ENCODE measurements around the gene EPPIN. TPM values are rescaled to one million over a fixed set of nuclear protein-coding genes. Genes with fewer than 3 reads are reported as not detected.

Gene EPPIN
- total RNA-seq, 2 experiments from 2014 or later = not detected

GRCh38 chr20:45503403-45503802 is 43.8 kb downstream of the EPPIN start:
- ChIA-PET CTCF (interaction anchor here (1.2 to 1.5 kb wide), 2 partner anchors 267 to 268 kb away, joined by 3 read pairs; no protein-coding TSS in a partner anchor), POLR2A (no interaction called here)
- DNase-seq = no peak
- H3K9me3 Mint-ChIP-seq (ENCODE audit: low read depth) = no peaks in the 10 kb centered on the region
- no peak overlapping the region for H3K4me3 Mint-ChIP-seq
- H3K4me1 Mint-ChIP-seq = peaks cover 12% of the 10 kb centered on the region
- no peak overlapping the region for H3K27ac Mint-ChIP-seq
- intact Hi-C loops (cut with DNase I, micrococcal nuclease) = no loop called here
- H3K27me3 Mint-ChIP-seq = peaks cover 36% of the 10 kb centered on the region
- no peaks in the 10 kb centered on the region for H3K36me3 Mint-ChIP-seq (ENCODE audit: low read depth)
- no peak for ATAC-seq

- DNase-seq = no peak
- Mint-ChIP-seq H3K27me3 (peaks cover 31% of the 10 kb centered on the region), H3K4me1 (peaks cover 7% of the 10 kb centered on the region), H3K9me3 (ENCODE audit: low read depth) (no peaks in the 10 kb centered on the region), H3K4me3 (no peak overlapping the region), H3K36me3 (ENCODE audit: low read depth) (no peaks in the 10 kb centered on the region), H3K27ac (no peak overlapping the region)
- POLR2A ChIA-PET = interaction anchor here (0.7 kb wide), 1 partner anchor 674 kb away, joined by 5 read pairs; no protein-coding TSS in a partner anchor
- CTCF ChIA-PET = interaction anchor here (0.8 to 1.2 kb wide), 6 partner anchors 35 to 268 kb away, joined by 3 to 4 read pairs (median 3); no protein-coding TSS in a partner anchor
- intact Hi-C loops (cut with DNase I, micrococcal nuclease) = no loop called here
- ATAC-seq = no peak
Observed at GRCh38 chr20:45502561-45502960, 44.6 kb downstream of the EPPIN start.

GRCh38 chr20:45501600-45501999 is 45.6 kb downstream of the EPPIN start:
- Mint-ChIP-seq H3K27me3 (peaks cover 32% of the 10 kb centered on the region), H3K9me3 (ENCODE audit: low read depth) (no peaks in the 10 kb centered on the region), H3K4me3 (no peak overlapping the region), H3K27ac (no peak overlapping the region), H3K36me3 (ENCODE audit: low read depth) (no peaks in the 10 kb centered on the region), H3K4me1 (no peaks in the 10 kb centered on the region)
- ATAC-seq (no peak), DNase-seq (no peak)
- ChIA-PET POLR2A (no interaction called here), CTCF (interaction anchor here (1.2 kb wide), 1 partner anchor 238 kb away, joined by 3 read pairs; no protein-coding TSS in a partner anchor)
- intact Hi-C loops (cut with DNase I, micrococcal nuclease) = no loop called here

- intact Hi-C loops (cut with DNase I, micrococcal nuclease) = no loop called here
- CTCF ChIA-PET = no interaction called here
- DNase-seq (no peak), ATAC-seq (no peak)
- Mint-ChIP-seq H3K27ac (no peak overlapping the region), H3K4me3 (no peak overlapping the region), H3K4me1 (no peaks in the 10 kb centered on the region), H3K9me3 (ENCODE audit: low read depth) (no peaks in the 10 kb centered on the region), H3K36me3 (ENCODE audit: low read depth) (no peaks in the 10 kb centered on the region), H3K27me3 (peaks cover 28% of the 10 kb centered on the region)
- POLR2A ChIA-PET = no interaction called here
Observed at GRCh38 chr20:45500022-45500421, 47.2 kb downstream of the EPPIN start.

- H3K9me3 Mint-ChIP-seq (ENCODE audit: low read depth) = no peaks in the 10 kb centered on the region
- POLR2A ChIA-PET = no interaction called here
Observed at GRCh38 chr20:45497971-45498494, 49.2 kb downstream of the EPPIN start.

DNA sequence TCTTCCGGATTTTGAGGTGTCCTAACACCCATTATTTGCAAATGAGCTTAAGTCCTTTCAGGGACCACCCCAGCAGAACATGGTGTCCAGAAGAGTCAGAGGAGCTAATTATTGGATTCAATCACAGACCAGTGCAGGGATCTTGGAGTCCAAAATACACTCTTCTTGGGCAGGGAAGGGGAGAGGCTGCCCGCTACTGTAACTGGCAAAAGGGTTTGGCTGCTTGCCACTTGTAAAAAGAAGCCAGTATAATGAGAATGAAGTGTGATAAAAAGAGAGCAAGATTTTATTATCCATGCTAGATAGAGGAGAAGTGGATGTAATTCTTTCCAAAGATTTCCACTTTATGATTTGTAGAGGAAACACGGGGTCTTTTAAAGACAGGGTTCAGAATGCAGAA is 51.0 kb downstream of the EPPIN start:
- intact Hi-C loops (cut with DNase I, micrococcal nuclease) = no loop called here
- Mint-ChIP-seq H3K9me3 (ENCODE audit: low read depth) (no peaks in the 10 kb centered on the region), H3K4me1 (no peaks in the 10 kb centered on the region), H3K27ac (no peak overlapping the region), H3K4me3 (no peak overlapping the region), H3K27me3 (peaks cover 17% of the 10 kb centered on the region), H3K36me3 (ENCODE audit: low read depth) (no peaks in the 10 kb centered on the region)
- POLR2A ChIA-PET = no interaction called here
- CTCF ChIA-PET = no interaction called here
- no peak for DNase-seq
- ATAC-seq = no peak

More at GRCh38 chr20:45497971-45498494, 49.2 kb downstream of the EPPIN start:
- H3K27me3 Mint-ChIP-seq = peaks cover 21% of the 10 kb centered on the region
- no peaks in the 10 kb centered on the region for H3K36me3 Mint-ChIP-seq (ENCODE audit: low read depth)
- ATAC-seq = no peak
- H3K4me3 Mint-ChIP-seq = no peak overlapping the region
- no peak for DNase-seq
- no peak overlapping the region for H3K27ac Mint-ChIP-seq
- intact Hi-C loops (cut with DNase I, micrococcal nuclease) = no loop called here
- H3K4me1 Mint-ChIP-seq = no peaks in the 10 kb centered on the region
- CTCF ChIA-PET = interaction anchor here (1.0 to 1.5 kb wide), 2 partner anchors 21 to 270 kb away, joined by 3 read pairs; no protein-coding TSS in a partner anchor

- intact Hi-C loops (cut with DNase I, micrococcal nuclease) = no loop called here
- Mint-ChIP-seq H3K27ac (no peak overlapping the region), H3K4me1 (no peaks in the 10 kb centered on the region), H3K9me3 (ENCODE audit: low read depth) (no peaks in the 10 kb centered on the region), H3K36me3 (ENCODE audit: low read depth) (no peaks in the 10 kb centered on the region), H3K27me3 (peaks cover 17% of the 10 kb centered on the region), H3K4me3 (no peak overlapping the region)
- ATAC-seq = no peak
- ChIA-PET CTCF (interaction anchor here (0.5 kb wide), 1 partner anchor 516 kb away, joined by 3 read pairs; no protein-coding TSS in a partner anchor), POLR2A (no interaction called here)
- no peak for DNase-seq
Observed at GRCh38 chr20:45495501-45495941, 51.7 kb downstream of the EPPIN start.

Other genes with a start within 250 kb of the EPPIN start
- gene RBPJL, start 240.6 kb downstream of the EPPIN start, total RNA-seq = not detected
- under 1 TPM; 0.35 to 0.48 TPM for gene MATN4, start 239.1 kb downstream of the EPPIN start, total RNA-seq
- gene SDC4, start 199.0 kb downstream of the EPPIN start, total RNA-seq = 10 to 100 TPM; 24.0 to 31.0 TPM
- 10 to 100 TPM; 16.1 to 26.1 TPM for gene SYS1, start 184.2 kb downstream of the EPPIN start, total RNA-seq
- under 1 TPM; 0.40 to 0.80 TPM for gene TP53TG5, start 169.1 kb downstream of the EPPIN start, total RNA-seq
- gene DBNDD2, start 139.1 kb downstream of the EPPIN start, total RNA-seq = 10 to 100 TPM; 22.4 to 30.0 TPM
- gene PIGT, start 131.3 kb downstream of the EPPIN start, total RNA-seq = 10 to 100 TPM; 44.0 to 65.7 TPM
- under 1 TPM; 0.56 to 0.66 TPM for gene WFDC2, start 77.6 kb downstream of the EPPIN start, total RNA-seq
- gene SPINT3, start 31.8 kb downstream of the EPPIN start, total RNA-seq = not detected
- not detected for gene WFDC6, start 7.9 kb downstream of the EPPIN start, total RNA-seq
- gene WFDC8, start 31.9 kb upstream of the EPPIN start, total RNA-seq = not detected
- not detected for gene WFDC10A, start 82.3 kb upstream of the EPPIN start, total RNA-seq
- not detected for gene WFDC9, start 83.9 kb upstream of the EPPIN start, total RNA-seq
- not detected for gene WFDC11, start 122.8 kb upstream of the EPPIN start, total RNA-seq
- not detected for gene WFDC13, start 154.6 kb upstream of the EPPIN start, total RNA-seq
- gene WFDC10B, start 157.6 kb upstream of the EPPIN start, total RNA-seq = not detected
- gene SPINT4, start 174.9 kb upstream of the EPPIN start, total RNA-seq = not detected
- not detected for gene WFDC3, start 244.5 kb upstream of the EPPIN start, total RNA-seq
- gene DNTTIP1, start 244.6 kb upstream of the EPPIN start, total RNA-seq = 10 to 100 TPM; 25.0 to 25.2 TPM